ENCODE measurements around the gene REC8. TPM values are rescaled to one million over a fixed set of nuclear protein-coding genes. Genes with fewer than 3 reads are reported as not detected.

Gene REC8
- total and polyA plus RNA-seq, 2 of the 13 experiments (the other 11 are each of a cell fraction or from before 2014, with no cell fraction given): 3.4 to 14.7 TPM

GRCh38 chr14:24159777-24160498 is 11.9 kb upstream of the REC8 start (continued):
- no peak for TF ChIP-seq ZNF605 (CRISPR knock-in tag; IDR thresholded peaks at IDR 0.05)
- TF ChIP-seq REXO4 (CRISPR knock-in tag; IDR thresholded peaks at IDR 0.05; ENCODE audit: borderline replicate concordance): no peak
- no peak for TF ChIP-seq ZNF788 (CRISPR knock-in tag; IDR thresholded peaks at IDR 0.05; ENCODE audit: borderline replicate concordance)
- no peak for TF ChIP-seq ZBTB37 (CRISPR knock-in tag; IDR thresholded peaks at IDR 0.05)
- 0 out of 2 replicates have a peak, but pooled peaks have one; percentile 21 for TF ChIP-seq KLF13 (CRISPR knock-in tag; IDR thresholded peaks at IDR 0.05)
- no peak for TF ChIP-seq ZNF232 (CRISPR knock-in tag; IDR thresholded peaks at IDR 0.05; ENCODE audit: borderline replicate concordance)
- no peak for TF ChIP-seq HMGA1 (CRISPR knock-in tag; conservative IDR thresholded peaks at IDR 0.05)
- TF ChIP-seq TERF1 (CRISPR knock-in tag; IDR thresholded peaks at IDR 0.05): no peak
- TF ChIP-seq ZNF709 (CRISPR knock-in tag; IDR thresholded peaks at IDR 0.05): no peak
- peak; percentile 22; the same call in 1 of the 2 replicates for TF ChIP-seq POLR2G (IDR thresholded peaks at IDR 0.05; ENCODE audit: low read depth, low read length)
- no peak for TF ChIP-seq ZBTB38 (CRISPR knock-in tag; IDR thresholded peaks at IDR 0.05)
- TF ChIP-seq CERS6 (CRISPR knock-in tag; IDR thresholded peaks at IDR 0.05): no peak
- TF ChIP-seq GATAD1 (CRISPR knock-in tag; IDR thresholded peaks at IDR 0.05): no peak
- TF ChIP-seq FOSL1 (CRISPR knock-in tag; IDR thresholded peaks at IDR 0.05; ENCODE audit: borderline replicate concordance): no peak
- TF ChIP-seq PHF20 (CRISPR knock-in tag; IDR thresholded peaks at IDR 0.05): no peak
- TF ChIP-seq RBM22 (optimal IDR thresholded peaks at IDR 0.05; ENCODE audit: low read length): peak; percentile 54
- no peak for TF ChIP-seq AGO1 (IDR thresholded peaks at IDR 0.05; ENCODE audit: low read depth, low read length, poor library complexity, severe bottlenecking)
- TF ChIP-seq RORA (CRISPR knock-in tag; IDR thresholded peaks at IDR 0.05): no peak
- TF ChIP-seq ZUFSP (CRISPR knock-in tag; IDR thresholded peaks at IDR 0.05; ENCODE audit: borderline replicate concordance): no peak
- no peak for TF ChIP-seq ZBTB43 (CRISPR knock-in tag; conservative IDR thresholded peaks at IDR 0.05)
- no peak for TF ChIP-seq ZNF619 (CRISPR knock-in tag; IDR thresholded peaks at IDR 0.05)
- TF ChIP-seq FOXO1 (CRISPR knock-in tag; IDR thresholded peaks at IDR 0.05): no peak
- 0 out of 2 replicates have a peak, but pooled peaks have one; percentile 31 for TF ChIP-seq ZNF776 (CRISPR knock-in tag; IDR thresholded peaks at IDR 0.05)
- no peak for TF ChIP-seq ZNF562 (CRISPR knock-in tag; IDR thresholded peaks at IDR 0.05; ENCODE audit: borderline replicate concordance)

Data from HepG2 (cell line).